Measurements from ENCODE around the gene CTTNBP2. TPM values are rescaled to one million over a fixed set of nuclear protein-coding genes. Genes with fewer than 3 reads are reported as not detected.

The CTTNBP2 gene
- total RNA-seq (2022; extraction: Qiagen RNA extraction; ENCODE audit: low read depth), result 0.12 to 0.32 TPM (median 0.15 TPM) in 5 replicates

DNA sequence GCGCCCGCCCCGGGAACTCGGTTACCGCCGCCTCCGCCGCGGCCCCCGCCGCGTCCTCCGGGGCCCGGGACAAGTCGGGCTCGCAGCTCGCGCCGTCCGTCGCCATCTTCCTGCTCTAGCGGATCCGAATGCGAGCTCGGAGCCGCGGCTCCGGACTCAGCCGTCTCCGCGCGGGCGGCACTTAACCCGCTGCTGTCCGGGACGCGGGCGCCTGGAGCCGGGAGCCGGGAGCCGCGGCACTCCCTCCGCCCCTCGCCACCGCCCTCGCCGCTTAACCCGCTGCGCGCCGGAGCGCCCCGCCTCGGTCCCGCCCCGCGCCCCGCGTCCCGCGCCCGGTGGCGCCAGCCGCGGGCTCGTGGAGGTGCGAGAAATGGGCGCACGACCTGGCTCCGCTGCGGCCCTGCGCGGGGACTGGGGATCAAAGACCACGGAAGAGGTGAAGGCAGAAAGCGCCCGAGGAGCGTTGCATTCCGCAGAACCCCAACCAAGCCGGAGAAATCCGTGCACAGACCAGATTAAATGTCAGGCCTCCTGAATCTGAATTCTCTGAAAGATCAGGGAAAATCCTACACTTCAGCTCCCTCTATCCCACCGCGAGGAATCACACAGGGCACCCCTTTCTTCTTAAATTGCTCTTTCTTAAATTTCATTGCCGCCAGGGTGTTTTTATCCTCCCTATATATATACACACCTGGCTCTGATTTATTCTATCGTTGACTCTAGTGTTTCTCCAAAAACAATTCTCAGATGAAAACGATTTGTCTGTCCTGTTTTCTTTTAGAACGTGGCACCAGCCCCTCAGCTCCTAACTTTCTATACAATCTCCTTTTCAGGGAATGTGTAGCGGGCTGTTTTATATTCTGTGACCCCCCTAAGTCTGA lies at the start of gene CTTNBP2:
CTTNBP2 (minus strand) TSS at position 132 of the 881 bp plus-strand sequence; CDS start at position 106, 26 bp downstream.

